Stimulated activated CD8-positive, alpha-beta memory T cell treated with anti-CD3 and anti-CD28 coated beads, Interleukin-7, amount 100 ng/mL, for 1 hour (primary cell): ENCODE results near the gene FER.
"Not testable (repeated sequence)": the region's sequence is repeated elsewhere in the genome, so short reads cannot be mapped to it uniquely, and the experiment has no call there.

Source experiments
- DNase-seq, 2 donors: peaks; one replicate each; pipeline ENCODE4 v3.0.0-alpha.2; 2020; ENCODE audit warnings: low read depth in 2 of 2

Gene FER

GRCh38 chr5:109035436-109035835 lies 287.7 kb downstream of the FER start:
- DNase-seq: no peak

DNA sequence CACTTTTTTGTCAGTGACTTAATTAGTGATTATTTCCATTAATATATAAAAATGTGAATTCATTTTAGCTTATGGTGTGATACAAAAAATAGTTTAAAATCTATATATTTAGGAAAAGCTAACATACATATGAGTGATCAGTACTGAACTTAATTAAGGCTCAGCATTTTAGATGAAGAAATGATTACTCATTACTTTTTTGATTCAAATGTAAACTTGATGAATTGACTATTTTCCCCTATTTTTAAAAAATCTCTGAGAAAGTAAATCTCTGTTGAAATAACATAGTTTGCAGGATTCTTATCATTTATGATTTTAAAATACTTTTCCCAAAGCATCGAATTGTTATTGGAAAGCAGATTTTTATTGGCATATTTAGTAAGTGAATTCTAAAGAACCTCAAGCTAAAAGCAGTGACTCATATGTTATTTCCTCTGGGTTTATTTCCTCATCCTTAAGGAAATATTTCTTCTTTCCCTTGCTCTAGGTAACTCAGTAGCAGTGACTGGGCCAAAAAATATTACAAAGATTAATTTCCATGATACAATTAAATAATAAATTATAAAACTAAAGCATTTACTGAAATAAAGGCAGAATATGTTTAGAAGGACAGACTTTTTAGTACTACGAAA lies 290.6 kb downstream of the FER start:
- no peak for DNase-seq

DNA sequence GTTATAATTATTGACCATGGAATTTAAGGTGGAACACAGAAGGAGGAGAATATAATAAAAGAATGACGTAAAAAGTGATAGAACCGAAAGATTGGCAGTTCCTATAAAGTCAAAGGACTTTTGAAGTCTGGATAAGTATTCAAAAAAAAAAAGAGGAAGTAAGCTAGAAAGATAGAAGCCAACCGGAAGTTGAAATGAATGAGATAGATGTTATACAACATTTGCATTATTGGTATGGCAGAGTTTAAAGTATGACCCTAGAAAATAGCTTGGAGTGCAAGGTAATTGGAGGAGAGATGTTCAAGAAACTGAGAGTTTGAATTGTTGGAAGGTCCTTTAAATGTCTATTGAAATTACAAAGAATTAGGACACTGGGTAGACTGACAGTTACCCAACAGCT lies 293.6 kb downstream of the FER start:
- DNase-seq: no peak

DNA sequence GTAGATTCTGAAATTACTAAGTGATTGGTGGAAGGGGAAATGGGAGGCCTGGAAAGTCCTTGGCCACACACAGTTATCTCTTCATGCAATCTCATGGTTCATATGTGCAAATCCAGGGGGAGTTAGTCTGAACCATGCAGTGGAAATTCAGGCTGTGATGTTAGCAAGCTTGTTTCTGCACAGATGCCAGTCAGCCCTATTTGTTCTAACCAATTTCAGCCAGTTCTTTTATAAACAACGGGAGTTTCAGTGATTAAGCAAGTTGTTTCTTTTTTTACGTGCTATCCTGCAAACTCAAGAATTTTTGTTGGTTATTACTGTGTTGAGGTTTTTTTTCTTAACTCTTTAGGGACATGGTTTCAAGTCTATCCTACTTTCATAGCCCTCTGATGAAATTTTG lies 298.0 kb downstream of the FER start:
- no peak for DNase-seq

- DNase-seq: no peak
Observed at GRCh38 chr5:109049565-109049964, 301.9 kb downstream of the FER start.

- DNase-seq: not testable (repeated sequence)
Observed at GRCh38 chr5:109050321-109050720, 302.6 kb downstream of the FER start.

GRCh38 chr5:109052216-109052615 lies 304.5 kb downstream of the FER start:
- not testable (repeated sequence) for DNase-seq

- DNase-seq: no peak
Observed at GRCh38 chr5:109053995-109054417, 306.3 kb downstream of the FER start.

DNA sequence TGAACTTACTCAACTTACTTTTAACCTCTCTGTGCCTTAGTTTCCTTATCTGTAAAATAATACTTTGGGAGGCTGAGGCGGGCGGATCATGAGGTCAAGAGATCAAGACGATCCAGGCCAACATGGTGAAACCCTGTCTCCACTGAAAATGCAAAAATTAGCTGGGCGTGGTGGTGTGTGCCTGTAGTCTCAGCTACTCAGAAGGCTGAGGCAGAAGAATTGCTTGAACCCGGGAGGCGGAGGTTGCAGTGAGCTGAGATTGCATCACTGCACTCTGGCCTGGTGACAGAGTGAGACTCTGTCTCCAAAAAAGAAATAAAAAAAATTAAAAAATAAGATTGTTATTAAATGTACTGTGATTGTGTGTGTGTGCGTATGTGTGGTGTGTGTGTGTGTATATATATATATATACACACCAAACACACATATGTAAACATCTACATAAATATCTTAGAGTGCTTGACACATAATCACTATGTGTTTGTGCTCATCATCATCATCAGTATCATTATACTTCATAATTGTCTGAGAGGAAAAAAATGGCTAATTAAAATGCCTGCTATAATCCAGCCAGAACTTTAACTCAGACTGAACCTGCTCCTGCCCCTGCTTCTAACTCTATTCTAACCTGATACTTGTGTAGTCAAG lies 312.8 kb downstream of the FER start:
- DNase-seq: no peak

GRCh38 chr5:109062664-109063063 lies 315.0 kb downstream of the FER start:
- DNase-seq: no peak

GRCh38 chr5:109063223-109063622 lies 315.5 kb downstream of the FER start:
- no peak for DNase-seq

- no peak for DNase-seq
Observed at GRCh38 chr5:109076741-109077140, 329.0 kb downstream of the FER start.

- no peak for DNase-seq
Observed at GRCh38 chr5:109078448-109078847, 330.8 kb downstream of the FER start.

DNA sequence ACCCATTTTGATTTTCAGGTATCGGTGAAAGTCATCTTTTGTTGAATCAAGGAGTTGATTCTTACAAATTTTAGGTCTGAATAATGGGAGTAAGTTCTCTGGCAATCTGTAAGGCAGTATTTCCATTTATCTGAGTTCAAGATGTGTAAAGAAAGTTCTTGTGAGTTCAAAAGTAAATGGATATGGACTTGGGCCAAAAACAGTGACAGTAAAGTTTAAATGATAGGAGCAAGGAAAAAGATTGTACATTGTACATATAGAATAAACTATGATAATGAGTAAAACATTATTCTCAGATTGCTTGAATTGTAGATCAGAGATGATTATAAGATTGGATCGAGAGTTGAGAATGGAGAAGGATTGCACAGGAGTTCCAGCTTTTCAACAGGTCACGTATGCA lies 332.8 kb downstream of the FER start:
- no peak for DNase-seq

DNA sequence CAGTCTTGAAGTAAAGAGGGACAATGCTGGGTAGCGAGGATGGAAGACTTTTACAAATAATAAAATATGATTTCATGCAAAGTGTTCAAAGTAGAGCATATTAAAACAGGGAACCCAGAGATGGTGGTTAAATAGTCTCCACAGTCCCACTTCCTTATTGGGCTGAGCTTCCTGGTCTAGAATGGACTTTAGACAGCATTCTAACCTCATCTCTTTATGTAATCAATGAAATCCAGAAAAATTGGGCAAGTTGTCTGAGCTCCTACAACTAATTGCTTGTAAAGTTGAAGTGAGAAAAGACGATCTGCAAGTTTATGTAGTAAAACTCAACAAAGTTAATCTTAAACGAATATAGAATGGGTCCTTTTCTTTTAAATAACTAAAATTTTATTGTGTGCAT lies 333.2 kb downstream of the FER start:
- no peak for DNase-seq

GRCh38 chr5:109083937-109084336 lies 336.2 kb downstream of the FER start:
- no peak for DNase-seq

GRCh38 chr5:109089191-109089590 lies 341.5 kb downstream of the FER start:
- DNase-seq: no peak

DNA sequence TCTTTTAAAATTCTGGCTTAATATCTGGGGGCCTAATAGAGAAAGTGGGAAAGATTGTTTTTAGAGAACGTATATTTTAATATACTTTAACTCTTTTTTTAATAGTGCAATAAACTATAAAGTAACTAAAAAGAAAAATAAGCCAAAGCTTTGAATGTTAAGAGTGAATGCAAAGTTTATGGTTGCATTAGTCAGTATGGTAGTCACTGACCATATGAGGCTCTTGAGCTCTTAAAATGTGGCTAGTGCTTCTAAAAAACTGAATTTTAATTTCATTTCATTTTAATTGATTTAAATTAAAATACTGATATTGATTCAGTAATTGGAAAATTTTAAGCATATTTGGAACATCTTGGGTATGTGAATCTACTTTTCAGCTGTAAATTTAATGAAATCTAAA lies 351.4 kb downstream of the FER start:
- DNase-seq: no peak

DNA sequence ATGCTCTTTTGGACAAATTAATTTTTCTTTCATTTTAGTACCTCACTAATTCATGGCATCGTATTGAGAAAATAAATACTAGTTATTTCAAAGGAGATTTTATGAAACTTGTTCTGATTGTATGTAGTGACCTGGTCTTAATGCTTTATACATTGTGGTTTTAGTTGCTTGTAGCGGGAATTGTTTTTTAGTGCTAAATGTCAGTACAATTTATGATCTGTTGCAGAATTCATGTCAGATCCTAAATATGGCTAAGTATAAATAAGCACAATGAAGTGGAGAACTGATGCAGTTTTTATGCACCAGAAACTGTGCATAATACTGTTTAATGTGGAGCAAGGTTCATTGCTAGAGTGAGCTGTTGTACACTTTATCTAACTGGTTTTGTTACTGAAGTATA lies 353.3 kb downstream of the FER start:
- no peak for DNase-seq

GRCh38 chr5:109102096-109102690 lies 354.5 kb downstream of the FER start:
- no peak for DNase-seq

GRCh38 chr5:109105631-109106267 lies 358.1 kb downstream of the FER start:
- no peak for DNase-seq

DNA sequence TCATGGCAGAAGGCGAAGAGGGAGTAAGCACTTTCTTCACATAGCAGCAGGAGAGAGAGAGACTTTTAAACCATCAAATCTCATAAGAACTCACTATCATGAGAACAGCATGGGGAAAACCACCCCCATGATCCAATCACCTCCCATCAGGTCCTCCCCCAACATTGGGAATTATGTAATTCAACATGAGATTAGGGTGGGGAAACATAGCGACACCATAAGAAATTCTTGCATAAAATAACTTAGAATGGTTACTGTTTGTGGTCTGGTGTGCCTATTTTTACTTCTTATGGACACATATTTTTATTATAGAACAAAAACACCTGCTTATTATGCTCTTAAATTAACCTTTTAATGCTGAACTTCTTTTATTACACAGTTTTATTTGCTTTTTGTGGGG lies 364.0 kb downstream of the FER start:
- no peak for DNase-seq

GRCh38 chr5:109113608-109114007 lies 365.9 kb downstream of the FER start:
- DNase-seq: no peak
